D721Med (cell line): ENCODE data around the gene EQTN.

Source experiments
- DNase-seq: peaks from one replicate; pipeline ENCODE4 v3.0.0; 2011; ENCODE audit warnings: low spot score; ENCODE audit not compliant: insufficient read length
- FAIRE-seq: peaks from 2 replicates; lab custom pipeline; 2011; peaks lifted over from hg19 to GRCh38; lab: Jason Lieb, UNC
- CTCF ChIP-seq: IDR thresholded peaks from 2 replicates; pipeline ENCODE4 v1.5.1; 2012; ENCODE audit warnings: mild to moderate bottlenecking, control low read depth; ENCODE audit not compliant: insufficient read depth; ENCODE audit errors: missing control alignments

The EQTN gene

GRCh38 chr9:27329291-27329690, 32.3 kb upstream of the EQTN start:
- FAIRE-seq (no peak), DNase-seq (no peak)
- no peak for TF ChIP-seq CTCF

GRCh38 chr9:27328483-27328882, 31.5 kb upstream of the EQTN start:
- DNase-seq, result no peak
- no peak for FAIRE-seq
- no peak for TF ChIP-seq CTCF

GRCh38 chr9:27311184-27311583, 14.2 kb upstream of the EQTN start:
- FAIRE-seq, result no peak
- no peak for TF ChIP-seq CTCF
- DNase-seq, result no peak

GRCh38 chr9:27310582-27310981, 13.6 kb upstream of the EQTN start:
- no peak for FAIRE-seq
- no peak for DNase-seq
- TF ChIP-seq CTCF, result no peak

- no peak for TF ChIP-seq CTCF
- FAIRE-seq, result no peak
- no peak for DNase-seq
Observed at GRCh38 chr9:27308691-27309390, 11.9 kb upstream of the EQTN start.

- no peak for TF ChIP-seq CTCF
- FAIRE-seq, result no peak
- no peak for DNase-seq
Observed at GRCh38 chr9:27304521-27304920, 7.6 kb upstream of the EQTN start.

- no peak for FAIRE-seq
- DNase-seq, result no peak
- TF ChIP-seq CTCF, result no peak
Observed at GRCh38 chr9:27303219-27303618, 6.3 kb upstream of the EQTN start.
